Esophagus muscularis mucosa (tissue), 4 donors: Measurements from ENCODE around the gene RBMS3. TPM values are rescaled to one million over a fixed set of nuclear protein-coding genes. Genes with fewer than 3 reads are reported as not detected.

Experiments
- DNase-seq: peaks from one replicate; pipeline ENCODE4 v3.0.0-alpha.2; 2017; ENCODE audit errors: extremely low spot score
- H3K27ac ChIP-seq, 4 donors: fragments of 200-600 bp; sonication (generic); replicated peaks in 1 of 4; 1 replicate in 3 of 4; 2 replicates in 1 of 4; pipeline ENCODE4 v1.5.1; 2016 to 2019; ENCODE audit warnings: mild to moderate bottlenecking in 1 of 4
- H3K27me3 ChIP-seq, 4 donors: fragments of 200-600 bp; sonication (generic); one replicate each; pipeline versions ENCODE4 v1.5.1 to v1.6.0; 2016 to 2019
- H3K36me3 ChIP-seq, 4 donors: fragments of 200-600 bp; sonication (generic); one replicate each; pipeline ENCODE4 v1.5.1; 2016 to 2019
- H3K4me1 ChIP-seq, 4 donors: fragments of 200-600 bp; sonication (generic); one replicate each; pipeline ENCODE4 v1.5.1; 2016 to 2019
- H3K4me3 ChIP-seq, 4 donors: fragments of 200-600 bp; sonication (generic); 1 replicate in 2 of 4; 2 replicates in 2 of 4; pipeline ENCODE4 v1.5.1; 2016 to 2019; ENCODE audit warnings: mild to moderate bottlenecking in 4 of 4, moderate library complexity in 1 of 4
- H3K9me3 ChIP-seq, 4 donors: fragments of 200-600 bp; sonication (generic); 1 replicate in 3 of 4; 2 replicates in 1 of 4; pipeline ENCODE4 v1.5.1; 2016 to 2019
- EP300 ChIP-seq: sonication (generic); formaldehyde crosslinking; IDR thresholded peaks from one replicate; pipeline ENCODE4 v1.6.1; 2017; ENCODE audit warnings: antibody characterized with exemption
- POLR2A ChIP-seq: fragments of 450-650 bp; IDR thresholded peaks from one replicate; pipeline ENCODE4 v1.6.1; 2017; ENCODE audit warnings: antibody characterized with exemption, moderate library complexity, mild to moderate bottlenecking, low read depth
- POLR2AphosphoS5 ChIP-seq, 2 donors: sonication (generic); formaldehyde crosslinking; IDR thresholded peaks; one replicate each; pipeline ENCODE4 v1.6.1; 2017; ENCODE audit warnings: antibody characterized with exemption in 2 of 2
- WGBS: methylation state at CpG from one replicate; pipeline ENCODE4 v1.1.5; 2018; 5-methylcytosine and 5-hydroxymethylcytosine counted together
- intact Hi-C: fragments of 100-400 bp; cut with DNase I; formaldehyde crosslinking; loops from one replicate; pipeline ENCODE4 v1.15.1; 2023
- total RNA-seq, 4 donors: library from RNA; depleted of rRNA; stranded (reverse); fragments of >200 nt; gene quantifications; one replicate each; pipeline versions ENCODE4 v1.1.0 to v1.2.1, GENCODE V29; 2016
- TF ChIP-seq, protein P1 (sequence below), 3 experiments: fragments of 200-600 bp in 2 of 3; fragments of 450-650 bp in 1 of 3; sonication (generic) in 2 of 3; IDR thresholded peaks; one replicate each; pipeline ENCODE4 v1.5.1; 2017 to 2019; ENCODE audit warnings: antibody characterized with exemption in 3 of 3, mild to moderate bottlenecking in 2 of 3, moderate library complexity in 1 of 3

RBMS3 gene
- total RNA-seq, 4 donors from 2014 or later: 53.0 to 81.5 (median 61.2) TPM

DNA sequence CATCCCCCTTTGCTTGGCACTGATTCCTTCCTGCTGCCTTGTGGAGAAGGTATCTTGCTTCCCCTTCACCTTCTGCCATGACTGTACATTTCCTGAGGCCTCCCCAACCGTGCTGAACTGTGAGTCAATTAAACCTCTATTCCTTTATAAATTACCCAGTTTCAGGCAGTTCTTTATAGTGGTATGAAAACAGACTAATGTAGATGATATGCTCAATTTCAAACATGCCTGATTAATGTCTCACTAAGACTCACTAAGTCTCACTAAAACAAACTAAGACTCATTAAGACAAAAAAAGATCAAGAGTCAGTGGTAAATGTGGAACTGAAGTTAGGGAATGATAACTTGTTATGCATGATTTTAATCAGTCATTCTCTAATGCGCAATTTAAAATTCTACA, 606.6 kb downstream of the RBMS3 start:
- Histone ChIP-seq H3K4me3 (no peak overlapping the region), H3K4me1 (no peaks in the 10 kb centered on the region), H3K36me3 (peaks cover 0 to 6% (median 0%) of the 10 kb centered on the region in 4 donors), H3K27me3 (no peaks in the 10 kb centered on the region), H3K27ac (no peak overlapping the region), H3K9me3 (no peaks in the 10 kb centered on the region)
- intact Hi-C loops: no loop called here
- TF ChIP-seq POLR2A (no peak), EP300 (no peak), POLR2AphosphoS5 (IDR thresholded peaks at IDR 0.05) (no peak)
- TF ChIP-seq, protein P1, sequence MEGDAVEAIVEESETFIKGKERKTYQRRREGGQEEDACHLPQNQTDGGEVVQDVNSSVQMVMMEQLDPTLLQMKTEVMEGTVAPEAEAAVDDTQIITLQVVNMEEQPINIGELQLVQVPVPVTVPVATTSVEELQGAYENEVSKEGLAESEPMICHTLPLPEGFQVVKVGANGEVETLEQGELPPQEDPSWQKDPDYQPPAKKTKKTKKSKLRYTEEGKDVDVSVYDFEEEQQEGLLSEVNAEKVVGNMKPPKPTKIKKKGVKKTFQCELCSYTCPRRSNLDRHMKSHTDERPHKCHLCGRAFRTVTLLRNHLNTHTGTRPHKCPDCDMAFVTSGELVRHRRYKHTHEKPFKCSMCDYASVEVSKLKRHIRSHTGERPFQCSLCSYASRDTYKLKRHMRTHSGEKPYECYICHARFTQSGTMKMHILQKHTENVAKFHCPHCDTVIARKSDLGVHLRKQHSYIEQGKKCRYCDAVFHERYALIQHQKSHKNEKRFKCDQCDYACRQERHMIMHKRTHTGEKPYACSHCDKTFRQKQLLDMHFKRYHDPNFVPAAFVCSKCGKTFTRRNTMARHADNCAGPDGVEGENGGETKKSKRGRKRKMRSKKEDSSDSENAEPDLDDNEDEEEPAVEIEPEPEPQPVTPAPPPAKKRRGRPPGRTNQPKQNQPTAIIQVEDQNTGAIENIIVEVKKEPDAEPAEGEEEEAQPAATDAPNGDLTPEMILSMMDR (IDR thresholded peaks at IDR 0.05): no peak
- no peak for DNase-seq
- WGBS: 61% methylated on average over 2 of the region's 2 CpGs

DNA sequence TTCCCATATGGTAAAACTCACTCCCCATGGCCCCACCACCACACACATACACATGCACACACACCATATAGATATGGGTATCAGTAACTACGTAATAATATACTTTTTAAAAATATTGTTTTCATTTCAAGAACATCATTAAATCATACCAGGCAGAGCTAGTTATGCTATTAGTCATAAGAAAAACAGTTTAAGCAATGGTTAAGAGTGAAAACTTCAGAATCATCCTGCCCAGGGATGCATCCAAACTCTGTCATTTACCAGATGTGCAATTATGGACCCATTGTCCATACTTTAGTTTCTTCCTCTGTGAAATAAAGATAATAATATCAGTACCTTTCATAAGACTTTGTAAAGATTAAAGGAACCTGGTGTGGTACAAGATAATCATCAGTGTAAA, 608.3 kb downstream of the RBMS3 start:
- peaks cover 0 to 6% (median 0%) of the 10 kb centered on the region in 4 donors for H3K36me3 ChIP-seq
- H3K4me3 ChIP-seq: no peak overlapping the region
- no peaks in the 10 kb centered on the region for H3K4me1 ChIP-seq
- 92% methylated on average over 1 of the region's 1 CpG for WGBS
- no peaks in the 10 kb centered on the region for H3K9me3 ChIP-seq
- DNase-seq: no peak
- H3K27me3 ChIP-seq: no peaks in the 10 kb centered on the region
- TF ChIP-seq EP300: no peak
- TF ChIP-seq, protein P1 (IDR thresholded peaks at IDR 0.05): no peak
- TF ChIP-seq POLR2A: no peak
- no peak for TF ChIP-seq POLR2AphosphoS5 (IDR thresholded peaks at IDR 0.05)
- intact Hi-C loops: no loop called here
- no peak overlapping the region for H3K27ac ChIP-seq

DNA sequence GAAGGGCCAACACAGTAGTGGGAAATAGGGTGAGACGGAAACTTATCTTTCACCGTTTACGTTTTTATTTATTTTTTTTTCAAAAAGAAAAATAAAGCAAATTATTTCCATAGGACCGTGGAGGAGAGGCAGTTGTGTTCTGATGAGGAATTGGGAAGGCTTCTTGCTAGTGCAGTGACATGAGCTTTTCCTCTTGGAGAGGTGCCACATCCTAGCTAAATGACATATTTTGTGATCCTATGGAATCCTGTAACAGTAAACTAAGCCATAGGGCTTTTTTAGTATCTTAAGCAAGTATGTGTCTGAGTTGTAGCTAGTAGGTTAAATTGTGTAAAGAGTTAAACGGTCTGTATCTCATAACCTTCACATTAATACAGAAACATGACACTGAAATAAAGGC, 609.9 kb downstream of the RBMS3 start:
- no peak for TF ChIP-seq POLR2AphosphoS5 (IDR thresholded peaks at IDR 0.05)
- TF ChIP-seq POLR2A: no peak
- no peak for TF ChIP-seq EP300
- TF ChIP-seq, protein P1 (IDR thresholded peaks at IDR 0.05): no peak
- peaks cover 0 to 6% (median 0%) of the 10 kb centered on the region in 4 donors for H3K36me3 ChIP-seq
- no peak overlapping the region for H3K4me3 ChIP-seq
- no peak overlapping the region for H3K27ac ChIP-seq
- no peak for DNase-seq
- intact Hi-C loops: no loop called here
- no peaks in the 10 kb centered on the region for H3K27me3 ChIP-seq
- 85% methylated on average over 5 of the region's 5 CpGs for WGBS
- H3K4me1 ChIP-seq: no peaks in the 10 kb centered on the region
- no peaks in the 10 kb centered on the region for H3K9me3 ChIP-seq

DNA sequence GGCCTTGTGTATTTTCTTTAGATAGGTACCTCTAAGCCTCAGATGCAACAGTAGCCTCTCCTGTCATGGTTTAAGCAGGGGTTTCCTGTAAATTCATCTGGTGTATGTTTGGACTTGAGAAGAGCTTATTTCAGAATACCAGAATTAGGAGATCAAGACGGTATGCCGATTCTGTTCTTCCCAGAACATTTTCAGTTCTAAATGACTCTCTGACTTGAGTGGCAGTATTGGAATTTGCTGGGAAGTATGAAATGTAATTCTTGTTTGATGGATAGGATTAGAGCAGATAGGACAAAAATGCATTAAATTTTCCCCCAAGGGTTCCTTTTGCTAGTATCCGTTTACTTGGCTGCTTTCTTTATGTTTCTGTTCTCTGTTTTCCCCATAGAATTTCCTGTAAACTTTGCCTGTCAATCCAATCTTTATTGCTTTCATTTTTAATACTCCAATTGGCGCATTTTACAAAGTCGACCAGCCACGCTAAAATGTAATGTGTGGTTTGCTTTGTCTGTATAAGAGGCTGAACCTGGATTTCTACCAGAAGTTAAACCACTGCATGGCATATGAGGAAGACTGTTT, 612.2 kb downstream of the RBMS3 start:
- H3K4me3 ChIP-seq: no peak overlapping the region
- peaks cover 0 to 5% (median 2%) of the 10 kb centered on the region in 4 donors for H3K4me1 ChIP-seq
- WGBS: 91% methylated on average over 6 of the region's 6 CpGs
- no peak for DNase-seq
- H3K27ac ChIP-seq: no peak overlapping the region
- H3K9me3 ChIP-seq: no peaks in the 10 kb centered on the region
- TF ChIP-seq POLR2A (no peak), EP300 (no peak), POLR2AphosphoS5 (IDR thresholded peaks at IDR 0.05) (no peak)
- TF ChIP-seq, protein P1 (IDR thresholded peaks at IDR 0.05): no peak
- no peaks in the 10 kb centered on the region for H3K27me3 ChIP-seq
- H3K36me3 ChIP-seq: no peaks in the 10 kb centered on the region
- intact Hi-C loops: no loop called here

DNA sequence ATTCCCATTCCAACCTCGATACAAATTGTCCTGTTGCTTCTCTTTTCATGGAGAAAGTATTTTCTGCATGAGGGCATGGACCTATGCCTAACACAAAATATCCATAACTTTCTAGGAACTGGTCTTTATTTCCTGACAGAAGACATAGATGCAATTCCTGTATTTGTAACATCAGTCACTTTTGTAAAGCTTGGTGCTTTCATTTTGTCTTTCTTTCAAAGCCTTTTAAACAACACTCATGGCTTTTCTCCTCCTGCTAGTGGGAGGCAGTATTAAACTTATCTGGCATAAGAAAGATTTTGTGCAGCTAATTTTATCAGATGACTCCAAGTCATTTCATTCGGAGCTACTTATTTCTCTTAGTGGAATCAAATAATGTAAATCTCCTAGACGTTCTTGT, 616.0 kb downstream of the RBMS3 start:
- Histone ChIP-seq H3K27me3 (no peaks in the 10 kb centered on the region), H3K4me1 (peaks cover 0 to 19% (median 15%) of the 10 kb centered on the region in 4 donors), H3K4me3 (no peak overlapping the region), H3K9me3 (no peaks in the 10 kb centered on the region), H3K36me3 (peaks cover 0 to 9% (median 0%) of the 10 kb centered on the region in 4 donors), H3K27ac (no peak overlapping the region)
- no peak for TF ChIP-seq POLR2AphosphoS5 (IDR thresholded peaks at IDR 0.05)
- TF ChIP-seq, protein P1 (IDR thresholded peaks at IDR 0.05): no peak
- no peak for TF ChIP-seq EP300
- TF ChIP-seq POLR2A: no peak
- 45% methylated on average over 3 of the region's 3 CpGs for WGBS
- intact Hi-C loops: no loop called here
- DNase-seq: no peak
